Testis (tissue), 3 donors: ENCODE results near the gene S1PR5. TPM values are rescaled to one million over a fixed set of nuclear protein-coding genes. Genes with fewer than 3 reads are reported as not detected.

Source experiments
- DNase-seq: peaks from one replicate; pipeline ENCODE4 v3.0.0-alpha.2; 2019
- H3K27ac ChIP-seq, 2 donors: fragments of 200-600 bp; sonication (generic); one replicate each; pipeline ENCODE4 v1.5.1; 2019
- H3K27me3 ChIP-seq: fragments of 200-600 bp; sonication (generic); one replicate; pipeline ENCODE4 v1.5.1; 2019
- H3K36me3 ChIP-seq: fragments of 200-600 bp; sonication (generic); one replicate; pipeline ENCODE4 v1.5.1; 2017; ENCODE audit warnings: low read depth; ENCODE audit errors: missing control alignments
- H3K4me1 ChIP-seq: fragments of 200-600 bp; sonication (generic); one replicate; pipeline ENCODE4 v1.5.1; 2019
- H3K4me3 ChIP-seq, 2 donors: fragments of 200-600 bp; sonication (generic); one replicate each; pipeline ENCODE4 v1.5.1; 2017 to 2019
- H3K9me3 ChIP-seq: fragments of 200-600 bp; sonication (generic); one replicate; pipeline ENCODE4 v1.5.1; 2017
- POLR2A ChIP-seq: fragments of 450-650 bp; IDR thresholded peaks from one replicate; pipeline ENCODE4 v1.6.1; 2017; ENCODE audit warnings: antibody characterized with exemption, mild to moderate bottlenecking, moderate library complexity
- WGBS, 2 donors: methylation state at CpG; one replicate each; pipeline ENCODE4 v1.1.5; 2018; 5-methylcytosine and 5-hydroxymethylcytosine counted together
- intact Hi-C: fragments of 100-400 bp; cut with DNase I; formaldehyde crosslinking; loops from one replicate; pipeline ENCODE4 v1.15.1; 2023; ENCODE audit warnings: low total_unique reads
- polyA plus RNA-seq: library from polyadenylated mRNA; stranded (reverse); fragments of 350-450 nt; fragmentation: Illumina TruSeq; extraction: RNeasy Lipid Tissue Mini Kit (QIAGEN cat#74804); gene quantifications from one replicate; pipeline ENCODE4 v1.2.3, GENCODE V29; 2014; ENCODE audit warnings: low read depth, low replicate concordance; ENCODE audit not compliant: insufficient read depth
- total RNA-seq, 2 donors: library from RNA; depleted of rRNA; stranded (reverse); fragments of >200 nt; gene quantifications; one replicate each; pipeline ENCODE4 v1.2.3, GENCODE V29; 2016
- TF ChIP-seq, protein P1 (sequence below), 3 experiments: fragments of 450-650 bp in 2 of 3; fragments of 200-600 bp in 1 of 3; sonication (generic) in 1 of 3; IDR thresholded peaks; one replicate each; pipeline ENCODE4 v1.5.1; 2016 to 2019; ENCODE audit warnings: antibody characterized with exemption in 3 of 3, mild to moderate bottlenecking in 2 of 3, moderate library complexity in 1 of 3

The S1PR5 gene
- total and polyA plus RNA-seq, 3 donors from 2014 or later: 0.12 to 0.61 (median 0.31) TPM

DNA sequence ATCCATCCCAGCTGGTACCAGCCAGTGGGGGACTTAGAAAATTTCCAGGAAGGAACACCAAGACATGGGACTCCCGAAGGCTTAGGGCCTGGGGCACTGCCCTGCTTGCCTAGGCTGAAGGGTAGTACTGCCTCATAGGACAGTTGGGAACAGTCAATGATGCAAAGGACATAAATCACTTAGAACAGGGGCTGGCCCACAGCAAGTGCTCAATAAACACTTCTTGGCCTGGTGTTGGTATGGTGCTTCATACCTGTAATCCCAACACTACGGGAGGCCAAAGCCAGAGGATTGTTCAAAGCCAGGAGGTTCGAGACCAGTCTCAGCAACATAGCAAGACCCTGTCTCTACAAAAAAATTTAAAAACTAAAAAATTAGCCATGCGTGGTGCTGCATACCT is 19.9 kb downstream of the S1PR5 start:
- H3K36me3 ChIP-seq: no peaks in the 10 kb centered on the region
- no peaks in the 10 kb centered on the region for H3K9me3 ChIP-seq
- intact Hi-C loops: no loop called here
- H3K4me3 ChIP-seq: no peak overlapping the region
- H3K4me1 ChIP-seq: peaks cover 10% of the 10 kb centered on the region
- no peak for DNase-seq
- 93 to 98% methylated on average over 4 of the region's 4 CpGs for WGBS, 2 donors
- H3K27ac ChIP-seq: no peak overlapping the region
- TF ChIP-seq POLR2A: no peak
- TF ChIP-seq, protein P1, sequence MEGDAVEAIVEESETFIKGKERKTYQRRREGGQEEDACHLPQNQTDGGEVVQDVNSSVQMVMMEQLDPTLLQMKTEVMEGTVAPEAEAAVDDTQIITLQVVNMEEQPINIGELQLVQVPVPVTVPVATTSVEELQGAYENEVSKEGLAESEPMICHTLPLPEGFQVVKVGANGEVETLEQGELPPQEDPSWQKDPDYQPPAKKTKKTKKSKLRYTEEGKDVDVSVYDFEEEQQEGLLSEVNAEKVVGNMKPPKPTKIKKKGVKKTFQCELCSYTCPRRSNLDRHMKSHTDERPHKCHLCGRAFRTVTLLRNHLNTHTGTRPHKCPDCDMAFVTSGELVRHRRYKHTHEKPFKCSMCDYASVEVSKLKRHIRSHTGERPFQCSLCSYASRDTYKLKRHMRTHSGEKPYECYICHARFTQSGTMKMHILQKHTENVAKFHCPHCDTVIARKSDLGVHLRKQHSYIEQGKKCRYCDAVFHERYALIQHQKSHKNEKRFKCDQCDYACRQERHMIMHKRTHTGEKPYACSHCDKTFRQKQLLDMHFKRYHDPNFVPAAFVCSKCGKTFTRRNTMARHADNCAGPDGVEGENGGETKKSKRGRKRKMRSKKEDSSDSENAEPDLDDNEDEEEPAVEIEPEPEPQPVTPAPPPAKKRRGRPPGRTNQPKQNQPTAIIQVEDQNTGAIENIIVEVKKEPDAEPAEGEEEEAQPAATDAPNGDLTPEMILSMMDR (IDR thresholded peaks at IDR 0.05): no peak
- H3K27me3 ChIP-seq: no peaks in the 10 kb centered on the region

DNA sequence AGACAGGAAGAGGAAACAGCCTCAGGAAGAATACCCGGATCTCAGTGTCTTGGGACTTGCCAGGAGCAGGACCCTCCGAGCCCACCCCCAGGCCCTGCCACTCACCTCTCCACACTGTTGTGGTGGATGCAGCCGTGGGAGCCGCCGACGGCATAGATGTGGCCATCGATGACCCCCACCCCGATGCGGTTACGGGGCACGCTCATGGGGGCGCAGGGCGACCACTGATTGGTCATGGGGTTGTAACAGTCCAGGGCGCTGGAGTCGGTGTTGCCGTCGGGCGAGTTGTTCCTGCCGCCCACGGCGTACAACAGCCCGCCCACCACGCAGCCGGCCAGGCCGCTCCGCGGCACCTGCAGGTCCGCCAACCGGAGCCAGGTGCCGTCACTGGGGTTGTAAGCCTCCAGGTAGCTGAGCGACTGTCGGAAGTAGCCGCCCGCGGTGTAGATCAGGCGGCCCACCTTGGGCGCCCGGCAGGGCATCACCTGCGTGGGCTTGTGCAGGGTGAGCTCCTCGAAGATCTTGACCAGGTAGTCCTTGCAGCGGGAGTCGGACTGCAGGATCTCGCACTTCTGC is 25.7 kb downstream of the S1PR5 start:
- Histone ChIP-seq H3K4me3 (no peak overlapping the region), H3K27ac (no peak overlapping the region), H3K9me3 (no peaks in the 10 kb centered on the region), H3K27me3 (no peaks in the 10 kb centered on the region), H3K4me1 (peaks cover 2% of the 10 kb centered on the region), H3K36me3 (no peaks in the 10 kb centered on the region)
- no peak for TF ChIP-seq POLR2A
- TF ChIP-seq, protein P1 (IDR thresholded peaks at IDR 0.05): no peak
- no peak for DNase-seq
- 71 to 79% methylated on average over 9 to 43 of the region's 43 CpGs for WGBS, 2 donors
- intact Hi-C loops: no loop called here

- H3K27me3 ChIP-seq: no peaks in the 10 kb centered on the region
- no peak overlapping the region for H3K4me3 ChIP-seq
- no peaks in the 10 kb centered on the region for H3K36me3 ChIP-seq
- no peak overlapping the region for H3K27ac ChIP-seq
- intact Hi-C loops: no loop called here
- H3K9me3 ChIP-seq: no peaks in the 10 kb centered on the region
- TF ChIP-seq, protein P1 (IDR thresholded peaks at IDR 0.05): no peak
- TF ChIP-seq POLR2A: no peak
- H3K4me1 ChIP-seq: peaks cover 2% of the 10 kb centered on the region
- DNase-seq: no peak
- WGBS, 2 donors: 80 to 89% methylated on average over 12 to 13 of the region's 13 CpGs
These were observed 30.7 kb downstream of the S1PR5 start for GRCh38 chr19:10486551-10486950.

DNA sequence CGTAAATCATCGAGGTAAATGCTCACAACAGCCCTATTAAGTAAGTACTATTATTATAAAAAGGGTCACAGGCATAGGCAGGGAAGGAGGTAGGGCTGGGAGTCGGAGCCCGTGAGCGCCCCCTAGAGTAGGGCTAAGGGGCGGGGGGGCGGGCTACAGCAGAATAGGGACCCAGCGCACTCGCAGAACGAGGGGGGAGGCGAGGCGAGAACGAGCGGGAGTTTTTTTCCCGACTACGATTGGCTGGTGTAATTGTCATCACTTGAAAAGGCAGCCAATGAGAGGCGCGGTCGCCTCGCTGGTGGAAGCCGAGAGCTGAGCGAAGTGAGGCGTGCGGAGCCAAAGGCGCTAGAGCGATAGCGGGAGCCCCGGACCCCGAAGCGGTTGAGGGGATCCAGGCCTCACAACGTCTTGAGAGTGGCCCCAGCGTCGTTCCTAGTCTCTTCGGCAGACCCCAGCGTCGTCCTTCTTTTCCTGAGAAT is 38.3 kb downstream of the S1PR5 start:
- no peaks in the 10 kb centered on the region for H3K27me3 ChIP-seq
- no peaks in the 10 kb centered on the region for H3K9me3 ChIP-seq
- H3K4me1 ChIP-seq: peaks cover 10% of the 10 kb centered on the region
- H3K36me3 ChIP-seq: no peaks in the 10 kb centered on the region
- no peak overlapping the region for H3K27ac ChIP-seq
- peak overlapping the region; percentile 22 to 47 for H3K4me3 ChIP-seq
- no peak for TF ChIP-seq POLR2A
- TF ChIP-seq, protein P1 (IDR thresholded peaks at IDR 0.05): peak in 1 of 3 experiments; percentile 68
- intact Hi-C loops: loop anchor here (10.0 kb wide), 1 partner anchor 96 kb away; no protein-coding TSS in a partner anchor
- DNase-seq: peak; percentile 95
- WGBS, 2 donors: 1 to 2% methylated on average over 32 to 36 of the region's 36 CpGs

DNA sequence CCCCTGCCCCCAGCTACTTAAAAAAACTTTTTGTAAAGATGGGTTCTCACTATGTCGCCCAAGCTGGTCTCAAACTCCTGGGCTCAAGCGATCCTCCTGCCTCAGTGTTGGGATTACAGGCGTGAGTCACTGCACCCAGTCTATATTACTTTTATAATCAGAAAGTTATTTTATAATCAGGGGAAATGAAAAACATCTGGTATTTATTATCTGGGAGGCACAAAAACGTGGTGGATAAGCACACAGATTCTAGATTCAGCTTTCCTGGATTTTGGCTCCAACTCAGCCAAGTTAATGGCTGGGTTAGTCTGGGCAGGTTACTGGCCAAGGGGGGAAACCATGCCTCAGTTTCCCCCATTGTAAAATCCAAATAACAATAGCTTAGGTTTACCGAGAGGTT is 38.8 kb downstream of the S1PR5 start:
- no peak for TF ChIP-seq POLR2A
- H3K4me3 ChIP-seq: peak overlapping the region in 1 of 2 donors; percentile 22
- intact Hi-C loops: loop anchor here (10.0 kb wide), 1 partner anchor 96 kb away; no protein-coding TSS in a partner anchor
- H3K9me3 ChIP-seq: no peaks in the 10 kb centered on the region
- 23 to 33% methylated on average over 5 of the region's 5 CpGs for WGBS, 2 donors
- H3K36me3 ChIP-seq: no peaks in the 10 kb centered on the region
- peaks cover 10% of the 10 kb centered on the region for H3K4me1 ChIP-seq
- H3K27me3 ChIP-seq: no peaks in the 10 kb centered on the region
- H3K27ac ChIP-seq: no peak overlapping the region
- DNase-seq: no peak
